ENCODE data around the gene NT5DC3.

- TF ChIP-seq CTCF (IDR thresholded peaks at IDR 0.05) (no peak), POLR2A (IDR thresholded peaks at IDR 0.05) (no peak), POLR2AphosphoS5 (IDR thresholded peaks at IDR 0.05) (no peak)
Observed at GRCh38 chr12:103757248-103757647, 83.8 kb downstream of the NT5DC3 start.

Data from breast epithelium (tissue), 3 donors.